HL-60 (cell line): ENCODE results near the gene DOCK8.

Source experiments
- DNase-seq, 2 experiments: peaks; one replicate each; pipeline ENCODE4 v3.0.0-alpha.2; 2010 to 2020; ENCODE audit warnings: low read depth in 1 of 2, low spot score in 1 of 2
- H3K27ac ChIP-seq: fragments of 250-450 bp; sonication (Bioruptor Pico); replicated peaks from 2 replicates; pipeline ENCODE4 v1.5.1; 2020; ENCODE audit warnings: mild to moderate bottlenecking, moderate library complexity
- H3K27me3 ChIP-seq: fragments of 250-450 bp; sonication (Bioruptor Pico); 2 replicates; pipeline ENCODE4 v1.5.1; 2021; ENCODE audit warnings: mild to moderate bottlenecking, moderate library complexity; ENCODE audit not compliant: insufficient read depth, poor library complexity, severe bottlenecking
- H3K4me3 ChIP-seq: replicated peaks from 2 replicates; pipeline ENCODE4 v1.5.1; 2011; ENCODE audit warnings: mild to moderate bottlenecking, control low read depth, low read length; ENCODE audit not compliant: insufficient read depth
- CTCF ChIP-seq: IDR thresholded peaks from one replicate; pipeline ENCODE4 v1.5.1; 2011; ENCODE audit warnings: low read length, control low read depth, inconsistent platforms; ENCODE audit not compliant: insufficient read depth
- GABPA ChIP-seq: IDR thresholded peaks from 2 replicates; pipeline ENCODE4 v1.6.1; 2012; ENCODE audit warnings: low read depth
- POLR2AphosphoS5 ChIP-seq: IDR thresholded peaks from 2 replicates; pipeline ENCODE4 v1.6.1; 2012; ENCODE audit warnings: low read depth
- REST ChIP-seq: IDR thresholded peaks from 2 replicates; pipeline ENCODE4 v1.6.1; 2012; ENCODE audit warnings: low read depth; ENCODE audit not compliant: insufficient replicate concordance
- SPI1 ChIP-seq: IDR thresholded peaks from 2 replicates; pipeline ENCODE4 v1.6.1; 2012; ENCODE audit warnings: low read depth, mild to moderate bottlenecking, borderline replicate concordance

The DOCK8 gene

GRCh38 chr9:335373-335772 lies 120.7 kb downstream of the DOCK8 start:
- H3K4me3 ChIP-seq = no peak overlapping the region
- no peak for DNase-seq
- H3K27me3 ChIP-seq = no peaks in the 10 kb centered on the region
- H3K27ac ChIP-seq = no peak overlapping the region
- TF ChIP-seq CTCF = no peak
- TF ChIP-seq REST = no peak
- TF ChIP-seq POLR2AphosphoS5 = no peak
- TF ChIP-seq SPI1 = no peak
- TF ChIP-seq GABPA = no peak

- TF ChIP-seq CTCF (no peak), SPI1 (no peak), REST (no peak), POLR2AphosphoS5 (no peak), GABPA (no peak)
- DNase-seq = no peak
- Histone ChIP-seq H3K27me3 (no peaks in the 10 kb centered on the region), H3K4me3 (no peak overlapping the region), H3K27ac (no peak overlapping the region)
Observed at GRCh38 chr9:336039-336438, 121.4 kb downstream of the DOCK8 start.

- no peak overlapping the region for H3K4me3 ChIP-seq
- H3K27me3 ChIP-seq = no peaks in the 10 kb centered on the region
- DNase-seq = no peak
- no peak overlapping the region for H3K27ac ChIP-seq
- TF ChIP-seq GABPA (no peak), SPI1 (no peak), CTCF (no peak), REST (no peak), POLR2AphosphoS5 (no peak)
Observed at GRCh38 chr9:338602-339001, 123.9 kb downstream of the DOCK8 start.
